SK-N-MC (cell line): ENCODE data around the gene CIAPIN1.

Experiments used
- EZH2 ChIP-seq: fragments of 200-600 bp; sonication (generic); IDR thresholded peaks from one replicate; pipeline ENCODE4 v1.6.1; 2017; ENCODE audit warnings: antibody characterized with exemption
- POLR2AphosphoS5 ChIP-seq: IDR thresholded peaks from 2 replicates; pipeline ENCODE4 v1.6.1; 2012; ENCODE audit warnings: mild to moderate bottlenecking, low read depth, low read length, borderline replicate concordance

GRCh38 chr16:57477531-57478202 lies 30.5 kb upstream of the CIAPIN1 start:
- TF ChIP-seq POLR2AphosphoS5 (no peak), EZH2 (no peak)
